HG02870 (cell line): ENCODE results near the gene FOXL1.

Source experiments
- ATAC-seq: cut with Tn5 transposase; IDR thresholded peaks from one replicate; pipeline ENCODE4 v1.9.1; 2021; ENCODE audit warnings: mild to moderate bottlenecking, moderate library complexity; ENCODE audit not compliant: unreplicated experiment

The FOXL1 gene

GRCh38 chr16:86598607-86599565 is 20.5 kb downstream of the FOXL1 start:
- ATAC-seq, result no peak

GRCh38 chr16:86601356-86601755 is 23.0 kb downstream of the FOXL1 start:
- no peak for ATAC-seq

GRCh38 chr16:86602521-86602920 is 24.2 kb downstream of the FOXL1 start:
- ATAC-seq, result no peak

GRCh38 chr16:86604436-86605193 is 26.3 kb downstream of the FOXL1 start:
- ATAC-seq, result no peak

GRCh38 chr16:86605950-86606349 is 27.6 kb downstream of the FOXL1 start:
- ATAC-seq, result no peak

GRCh38 chr16:86608301-86608747 is 30.0 kb downstream of the FOXL1 start:
- ATAC-seq, result no peak

- no peak for ATAC-seq
These were observed 30.8 kb downstream of the FOXL1 start for GRCh38 chr16:86609115-86609514.

- no peak for ATAC-seq
These were observed 31.3 kb downstream of the FOXL1 start for GRCh38 chr16:86609661-86610060.

GRCh38 chr16:86610779-86611524 is 32.6 kb downstream of the FOXL1 start:
- no peak for ATAC-seq

- ATAC-seq, result no peak
These were observed 33.1 kb downstream of the FOXL1 start for GRCh38 chr16:86611525-86611855.

GRCh38 chr16:86611941-86612340 is 33.6 kb downstream of the FOXL1 start:
- no peak for ATAC-seq

- ATAC-seq, result no peak
These were observed 36.4 kb downstream of the FOXL1 start for GRCh38 chr16:86614699-86615098.

- ATAC-seq, result no peak
These were observed 38.6 kb downstream of the FOXL1 start for GRCh38 chr16:86616906-86617305.

GRCh38 chr16:86618431-86619238 is 40.3 kb downstream of the FOXL1 start:
- ATAC-seq, result no peak

GRCh38 chr16:86619239-86619794 is 41.0 kb downstream of the FOXL1 start:
- no peak for ATAC-seq

- no peak for ATAC-seq
These were observed 41.8 kb downstream of the FOXL1 start for GRCh38 chr16:86620184-86620583.

GRCh38 chr16:86621966-86622365 is 43.6 kb downstream of the FOXL1 start:
- ATAC-seq, result no peak

- no peak for ATAC-seq
These were observed 44.6 kb downstream of the FOXL1 start for GRCh38 chr16:86622700-86623615.

- no peak for ATAC-seq
These were observed 46.7 kb downstream of the FOXL1 start for GRCh38 chr16:86625029-86625428.
